Middle frontal gyrus (tissue), 1 donor: ENCODE results near the gene RNF183.
"Not testable (repeated sequence)": the region's sequence is repeated elsewhere in the genome, so short reads cannot be mapped to it uniquely, and the experiment has no call there.

Experiments
- DNase-seq: peaks from one replicate; pipeline ENCODE4 v3.0.0-alpha.2; 2015; ENCODE audit warnings: low spot score; ENCODE audit errors: extremely low spot score

The RNF183 gene

GRCh38 chr9:113317777-113318176 lies 14.6 kb upstream of the RNF183 start:
- no peak for DNase-seq

GRCh38 chr9:113316030-113316429 lies 12.9 kb upstream of the RNF183 start:
- no peak for DNase-seq

GRCh38 chr9:113315231-113315630 lies 12.1 kb upstream of the RNF183 start:
- DNase-seq = no peak

GRCh38 chr9:113313261-113313660 lies 10.1 kb upstream of the RNF183 start:
- no peak for DNase-seq

DNA sequence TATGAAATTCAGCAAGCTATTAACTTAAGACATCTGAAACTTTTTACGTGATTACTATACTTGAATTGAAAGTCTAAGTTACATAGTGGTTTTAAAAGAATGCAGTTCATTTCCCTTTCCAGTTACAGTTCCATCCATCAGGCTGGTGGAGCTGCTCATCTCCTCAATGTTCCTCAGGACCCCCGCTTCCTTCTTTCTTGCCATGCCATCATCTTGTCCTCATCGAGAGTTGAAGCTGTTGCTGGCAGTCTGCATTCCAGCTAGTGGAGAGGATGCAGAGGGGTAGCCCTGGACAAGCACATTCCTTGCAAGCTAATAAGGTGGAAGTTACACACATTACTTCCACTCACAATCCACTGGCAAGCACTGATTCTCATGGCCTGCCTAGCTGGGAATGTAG lies 8.8 kb upstream of the RNF183 start:
- no peak for DNase-seq

DNA sequence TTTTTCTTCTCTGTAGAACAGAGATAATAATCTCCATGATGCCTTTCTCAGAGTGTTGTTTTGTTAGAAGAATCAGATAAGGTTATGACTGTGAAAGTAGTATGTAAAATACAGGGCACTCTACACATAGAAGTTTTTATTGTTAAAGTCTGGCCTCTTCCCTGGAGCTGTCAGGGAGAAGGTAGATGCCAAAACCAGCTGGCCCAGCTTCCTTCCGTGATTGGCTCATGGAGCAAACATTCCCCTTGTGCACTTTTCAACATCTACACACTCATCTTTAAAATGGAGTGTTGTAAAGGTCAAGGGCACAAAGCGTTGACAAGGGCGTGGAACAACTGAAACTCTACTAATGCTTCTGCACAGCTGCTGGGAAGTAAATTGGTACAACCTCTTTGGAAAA lies 7.4 kb upstream of the RNF183 start:
- DNase-seq = no peak

DNA sequence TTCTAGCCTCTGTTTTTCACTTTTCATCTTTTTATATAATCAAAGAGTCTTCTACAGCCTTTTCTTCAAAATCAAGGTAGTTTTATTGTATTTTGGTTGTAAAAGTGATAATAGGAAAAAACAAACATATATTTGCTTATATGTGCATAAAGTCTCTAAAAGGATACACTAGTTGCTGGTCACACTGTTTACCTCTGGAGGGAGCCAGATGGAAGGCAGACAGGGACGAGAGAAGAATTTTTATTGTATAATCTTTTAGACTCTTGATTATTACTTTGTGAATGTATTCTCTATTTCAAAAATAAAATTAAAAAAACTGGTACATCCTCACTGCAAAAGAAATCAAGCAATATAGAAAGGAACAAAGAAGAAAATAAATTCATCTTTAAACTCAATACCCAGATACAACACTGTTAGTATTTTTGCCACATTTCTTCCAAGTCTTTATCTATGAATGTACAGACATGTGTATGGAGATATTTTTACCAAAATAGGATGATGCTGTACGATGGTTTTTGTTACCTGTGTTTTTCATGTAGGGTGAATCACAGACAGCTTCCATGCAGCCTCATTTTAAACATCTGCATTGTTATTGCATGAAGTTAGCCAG lies 6.1 kb upstream of the RNF183 start:
- no peak for DNase-seq

GRCh38 chr9:113307396-113307975 lies 4.3 kb upstream of the RNF183 start:
- DNase-seq = no peak

- DNase-seq = no peak
Observed at GRCh38 chr9:113306566-113306965, 3.4 kb upstream of the RNF183 start.

GRCh38 chr9:113301548-113301947 lies 1.6 kb downstream of the RNF183 start:
- DNase-seq = no peak

GRCh38 chr9:113299800-113300292 lies 3.3 kb downstream of the RNF183 start:
- DNase-seq = no peak

DNA sequence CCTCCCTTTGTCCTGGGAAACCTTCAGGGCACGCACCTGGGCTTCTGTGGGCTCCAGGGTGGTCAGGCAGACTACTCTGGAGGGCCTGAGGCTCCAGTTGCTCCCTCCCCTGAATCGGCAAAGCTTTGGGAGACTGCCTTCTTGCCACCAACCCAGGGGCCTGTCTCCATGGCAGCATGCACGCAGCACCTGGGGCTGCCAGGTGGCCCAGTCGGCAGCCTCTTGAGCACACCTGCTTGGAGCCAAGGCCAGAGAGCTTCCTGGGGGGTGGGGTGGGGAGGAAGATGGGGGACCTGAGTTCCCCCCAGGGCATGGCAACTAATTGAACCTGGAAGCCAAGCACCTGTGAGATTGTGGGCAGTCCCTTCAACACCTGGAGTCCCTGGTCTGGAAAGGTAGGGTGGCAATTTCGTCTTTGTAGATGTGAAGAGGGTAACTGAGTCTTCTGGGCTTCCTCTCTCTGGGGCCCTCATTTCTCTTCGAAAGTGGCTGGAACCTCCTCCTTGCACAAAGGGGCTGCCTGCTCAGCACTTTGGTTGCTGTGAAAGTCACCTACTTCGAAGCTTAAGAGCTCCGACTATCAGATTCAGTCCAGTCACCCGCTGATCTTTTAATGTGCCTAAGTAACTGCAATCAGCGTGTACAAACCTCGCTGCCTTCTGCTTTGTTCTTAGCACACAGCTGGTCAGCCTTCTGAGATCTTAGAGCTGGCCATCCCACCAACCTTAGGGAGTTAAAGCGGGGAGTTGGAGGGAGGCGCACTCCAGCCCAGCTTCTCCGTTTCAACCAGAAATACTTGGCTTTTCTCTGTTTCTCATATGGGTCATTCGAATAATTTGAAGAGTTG lies 4.0 kb downstream of the RNF183 start:
- DNase-seq = no peak

DNA sequence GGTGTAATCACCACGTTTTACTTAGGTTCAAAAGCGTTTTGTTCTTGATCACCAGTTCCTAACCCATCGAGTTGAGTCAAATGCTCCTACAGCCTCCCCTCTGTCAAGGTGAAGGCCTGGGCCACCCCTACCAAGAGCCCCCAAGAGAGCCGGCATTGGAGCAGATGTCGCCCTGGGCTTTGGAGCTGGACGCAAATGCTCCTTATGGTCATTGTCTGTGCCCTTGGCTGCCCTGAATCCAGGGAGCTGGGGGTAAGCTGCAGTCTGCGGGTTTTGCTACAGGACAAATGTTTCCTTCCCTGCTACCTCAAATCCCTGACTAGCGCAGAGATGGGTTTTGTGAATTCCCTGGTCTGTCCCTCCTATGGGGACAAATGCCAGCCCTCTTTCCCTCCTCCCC lies 4.9 kb downstream of the RNF183 start:
- DNase-seq = no peak

DNA sequence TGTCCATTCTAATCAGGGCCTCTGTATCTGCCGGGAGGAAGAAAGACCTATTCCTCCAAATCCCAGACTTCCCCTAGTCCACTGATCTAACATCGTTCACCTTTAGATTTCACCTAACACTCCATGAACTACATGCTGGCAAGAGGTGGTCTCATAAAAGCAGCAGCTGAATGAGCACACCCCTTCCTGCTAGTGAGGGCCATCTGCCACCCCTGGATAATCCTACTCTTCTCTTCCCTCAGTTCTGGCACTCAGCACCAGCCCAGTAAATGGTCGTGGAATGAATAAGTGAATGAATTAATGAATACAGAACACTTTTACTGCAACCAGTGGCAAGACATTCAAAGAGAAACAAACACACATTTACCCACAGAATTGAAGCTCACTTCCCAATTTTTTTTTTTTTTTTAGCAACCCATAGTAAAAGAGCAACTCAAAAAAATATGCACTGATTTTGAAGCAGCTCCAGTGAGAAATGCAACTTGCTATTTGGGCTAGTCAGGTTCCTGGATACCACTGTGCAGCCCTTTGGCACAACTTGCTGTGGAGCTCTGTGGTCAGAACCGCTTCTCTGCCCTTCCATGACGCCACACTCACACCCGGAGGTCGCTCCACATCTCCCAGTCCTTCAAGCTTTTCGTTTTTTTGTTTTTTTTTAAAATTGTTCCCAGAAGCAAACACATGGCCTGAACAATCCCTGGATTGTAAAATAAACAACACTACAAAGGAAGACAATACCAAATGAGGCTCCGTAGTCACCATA lies 6.2 kb downstream of the RNF183 start:
- DNase-seq = no peak

DNA sequence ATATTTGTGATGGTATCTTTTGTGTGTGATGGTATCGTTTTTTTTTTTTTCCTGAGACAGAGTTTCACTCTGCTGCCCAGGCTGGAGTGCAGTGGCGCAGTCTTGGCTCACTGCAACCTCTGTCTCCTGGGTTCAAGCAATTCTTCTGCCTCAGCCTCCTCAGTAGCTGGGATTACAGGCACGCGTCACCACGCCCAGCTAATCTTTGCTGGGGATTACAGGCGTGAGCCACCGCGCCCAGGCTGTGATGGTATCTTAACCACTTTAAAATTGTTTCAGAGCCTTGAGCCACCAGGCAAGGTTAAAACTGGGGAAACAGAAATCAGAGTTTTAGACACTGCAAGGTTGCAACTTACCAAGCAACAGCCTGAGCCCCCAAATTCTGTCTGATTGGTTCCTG lies 6.9 kb downstream of the RNF183 start:
- not testable (repeated sequence) for DNase-seq

DNA sequence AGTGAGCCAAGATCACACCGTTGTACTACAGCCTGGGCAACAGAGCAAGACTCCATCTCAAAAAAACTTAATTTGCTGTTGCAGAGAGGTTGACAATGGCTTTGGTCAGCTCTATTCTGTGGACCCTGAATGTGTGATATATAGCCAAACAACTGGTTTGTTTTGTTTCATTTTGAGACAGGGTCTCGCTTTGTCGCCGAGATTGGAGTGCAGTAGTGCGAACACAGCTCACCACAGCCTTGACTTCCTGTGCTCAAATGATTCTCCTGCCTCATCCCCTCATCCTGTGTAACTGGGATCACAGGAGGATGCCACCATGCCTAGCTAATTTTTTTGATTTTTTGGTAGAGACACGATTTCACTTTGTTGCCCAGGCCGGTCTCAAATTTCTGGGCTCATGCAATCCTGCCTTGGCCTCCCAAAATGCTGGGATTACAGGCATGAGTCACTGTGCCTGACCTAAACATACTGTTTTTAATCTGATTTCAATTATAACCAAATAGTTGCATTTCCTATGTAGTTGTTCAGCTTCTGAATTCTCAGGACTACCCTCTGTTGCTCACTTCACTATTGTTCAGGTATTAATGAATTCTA lies 9.8 kb downstream of the RNF183 start:
- DNase-seq = no peak

DNA sequence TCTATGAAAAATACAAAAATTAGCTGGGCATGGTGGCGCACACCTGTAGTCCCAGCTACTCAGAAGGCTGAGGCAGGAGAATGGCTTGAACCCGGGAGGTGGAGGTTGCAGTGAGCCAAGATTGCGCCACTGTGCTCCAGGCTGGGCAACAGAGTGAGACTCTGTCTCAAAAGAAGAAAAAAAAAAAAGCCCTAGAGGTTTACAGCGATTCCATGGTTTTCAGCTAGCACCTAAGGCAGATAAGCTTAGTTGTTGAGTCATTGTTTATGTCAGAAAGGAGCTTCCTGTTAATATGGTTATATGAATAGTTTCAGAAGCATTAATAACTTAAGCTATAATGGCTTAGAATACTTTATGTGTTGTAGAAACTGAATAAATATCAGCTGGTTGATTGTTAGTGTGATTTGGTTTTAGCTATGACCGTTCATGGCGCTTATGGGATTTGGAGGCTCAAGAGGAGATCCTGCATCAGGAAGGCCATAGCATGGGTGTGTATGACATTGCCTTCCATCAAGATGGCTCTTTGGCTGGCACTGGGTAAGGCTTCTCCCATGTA lies 13.0 kb downstream of the RNF183 start:
- no peak for DNase-seq

GRCh38 chr9:113289091-113289490 lies 14.1 kb downstream of the RNF183 start:
- DNase-seq = no peak

DNA sequence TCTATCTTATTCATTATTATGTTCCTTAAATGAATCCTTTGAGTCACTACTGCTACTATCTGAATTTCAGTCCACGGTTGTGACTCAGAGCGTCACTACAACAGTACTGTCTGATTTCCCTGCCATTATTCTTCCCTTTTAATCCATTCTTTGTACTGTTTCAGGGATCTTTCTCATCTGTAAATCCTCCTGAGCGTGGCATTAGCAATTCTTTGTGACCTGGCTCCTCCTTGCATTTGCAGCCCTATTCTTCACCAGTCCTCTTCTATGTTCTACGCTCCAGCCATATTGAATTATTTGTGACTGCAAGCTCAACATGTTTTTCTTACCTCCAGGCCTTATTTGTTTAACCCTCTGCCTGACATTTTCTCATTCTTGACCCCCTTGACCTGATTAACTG lies 21.8 kb downstream of the RNF183 start:
- no peak for DNase-seq

DNA sequence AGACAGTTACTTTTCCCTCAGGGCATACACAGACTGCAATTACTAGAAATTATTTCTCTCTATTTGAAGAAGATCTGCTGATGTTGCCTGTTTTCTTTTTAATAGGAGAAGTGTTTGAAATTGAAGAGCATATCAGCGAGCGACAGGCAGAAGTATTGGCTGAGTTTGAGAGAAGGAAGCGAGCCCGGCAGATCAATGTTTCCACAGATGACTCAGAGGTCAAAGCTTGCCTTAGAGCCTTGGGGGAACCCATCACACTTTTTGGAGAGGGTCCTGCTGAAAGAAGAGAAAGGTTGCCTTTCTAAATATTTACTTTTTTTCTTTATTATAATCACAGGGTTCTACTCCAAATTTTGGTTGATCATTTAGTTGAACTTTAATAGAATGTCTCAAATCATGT lies 24.3 kb downstream of the RNF183 start:
- no peak for DNase-seq
